ENCODE measurements around the gene GLRX2.

GLRX2 gene

GRCh38 chr1:193111641-193112090 is 6.5 kb upstream of the GLRX2 start:
- DNase-seq = no peak

GRCh38 chr1:193110864-193111263 is 5.7 kb upstream of the GLRX2 start:
- DNase-seq = no peak

- no peak for DNase-seq
Measured at GRCh38 chr1:193110246-193110645, 5.0 kb upstream of the GLRX2 start.

- no peak for DNase-seq
Measured at GRCh38 chr1:193109619-193110018, 4.4 kb upstream of the GLRX2 start.

GRCh38 chr1:193108471-193108870 is 3.3 kb upstream of the GLRX2 start:
- DNase-seq = no peak

GRCh38 chr1:193105821-193106177 is 585 bp upstream of the GLRX2 start:
- DNase-seq = no peak

GRCh38 chr1:193104502-193104906 is 710 bp downstream of the GLRX2 start:
- DNase-seq = peak in 1 of 2 experiments; percentile 20

GRCh38 chr1:193103759-193104501 is 1.3 kb downstream of the GLRX2 start:
- no peak for DNase-seq

- no peak for DNase-seq
Measured at GRCh38 chr1:193102662-193103061, 2.6 kb downstream of the GLRX2 start.

- no peak for DNase-seq
Measured at GRCh38 chr1:193094112-193094511, 11.1 kb downstream of the GLRX2 start.

- no peak for DNase-seq
Measured at GRCh38 chr1:193090865-193091264, 14.3 kb downstream of the GLRX2 start.

- no peak for DNase-seq
Measured at GRCh38 chr1:193087893-193088292, 17.3 kb downstream of the GLRX2 start.

- DNase-seq = no peak
Measured at GRCh38 chr1:193086342-193086741, 18.9 kb downstream of the GLRX2 start.

- DNase-seq = no peak
Measured at GRCh38 chr1:193085263-193085662, 20.0 kb downstream of the GLRX2 start.

- no peak for DNase-seq
Measured at GRCh38 chr1:193083365-193084088, 21.7 kb downstream of the GLRX2 start.

- no peak for DNase-seq
Measured at GRCh38 chr1:193079187-193079586, 26.0 kb downstream of the GLRX2 start.

GRCh38 chr1:193077991-193078390 is 27.2 kb downstream of the GLRX2 start:
- no peak for DNase-seq

GRCh38 chr1:193070942-193071341 is 34.3 kb downstream of the GLRX2 start:
- no peak for DNase-seq

GRCh38 chr1:193070386-193070753 is 34.8 kb downstream of the GLRX2 start:
- DNase-seq = no peak

GRCh38 chr1:193069748-193070385 is 35.3 kb downstream of the GLRX2 start:
- DNase-seq = no peak

- DNase-seq = no peak
Measured at GRCh38 chr1:193068013-193068412, 37.2 kb downstream of the GLRX2 start.

- no peak for DNase-seq
Measured at GRCh38 chr1:193066606-193067005, 38.6 kb downstream of the GLRX2 start.

GRCh38 chr1:193065954-193066353 is 39.3 kb downstream of the GLRX2 start:
- DNase-seq = no peak

Data from stimulated activated CD4-positive, alpha-beta T cell treated with anti-CD3 and anti-CD28 coated beads, Interleukin-4, amount 100 ng/mL, for 4 hours (primary cell).